Hepatocyte (in vitro differentiated cells): ENCODE data around the gene ARL16.

Experiments used
- CTCF ChIP-seq: fragments of 200-600 bp; sonication (generic); IDR thresholded peaks from 2 replicates; pipeline ENCODE4 v1.5.1; 2016; ENCODE audit warnings: antibody characterized with exemption, mild to moderate bottlenecking; ENCODE audit not compliant: poor library complexity
- EZH2 ChIP-seq: fragments of 200-600 bp; sonication (generic); IDR thresholded peaks from 2 replicates; pipeline ENCODE4 v1.6.1; 2016; ENCODE audit warnings: antibody characterized with exemption, mild to moderate bottlenecking, borderline replicate concordance
- EZH2phosphoT487 ChIP-seq: fragments of 200-600 bp; sonication (generic); IDR thresholded peaks from one replicate; pipeline ENCODE4 v1.6.1; 2018; ENCODE audit warnings: antibody characterized with exemption, mild to moderate bottlenecking, low read depth, moderate library complexity; ENCODE audit not compliant: unreplicated experiment, severe bottlenecking

GRCh38 chr17:81635973-81636504 is 47.6 kb downstream of the ARL16 start:
- no peak for TF ChIP-seq CTCF
- TF ChIP-seq EZH2 = no peak
- no peak for TF ChIP-seq EZH2phosphoT487
